Activated CD4-positive, alpha-beta memory T cell treated with anti-CD3 and anti-CD28 coated beads, Interleukin-2, amount 10 ng/mL, durations not matched to agents 7 days and 5 days (primary cell): ENCODE results near the gene TTC27. TPM values are rescaled to one million over a fixed set of nuclear protein-coding genes. Genes with fewer than 3 reads are reported as not detected.
"Not testable (repeated sequence)": the region's sequence is repeated elsewhere in the genome, so short reads cannot be mapped to it uniquely, and the experiment has no call there.

Experiments used
- CTCF ChIA-PET: fragments of 350-600 bp; sonication (Branson Sonifier 250); formaldehyde crosslinking; loops from one replicate; lab custom pipeline; 2021; ENCODE audit warnings: antibody characterized with exemption, inconsistent platforms; lab: Charles Lee
- POLR2A ChIA-PET: fragments of 350-600 bp; sonication (Branson Sonifier 250); formaldehyde crosslinking; loops from one replicate; lab custom pipeline; 2021; ENCODE audit warnings: antibody characterized with exemption; lab: Charles Lee
- DNase-seq: peaks from one replicate; pipeline ENCODE4 v3.0.0-alpha.2; 2020
- H3K27ac Mint-ChIP-seq: one replicate; pipeline ENCODE4 v1.8.0; 2021; ENCODE audit warnings: mild to moderate bottlenecking, mixed read lengths
- H3K27me3 Mint-ChIP-seq: one replicate; pipeline ENCODE4 v1.8.0; 2021; ENCODE audit warnings: mixed read lengths
- H3K36me3 Mint-ChIP-seq: one replicate; pipeline ENCODE4 v1.8.0; 2021; ENCODE audit warnings: low read depth, mixed read lengths
- H3K4me1 Mint-ChIP-seq: one replicate; pipeline ENCODE4 v1.8.0; 2021; ENCODE audit warnings: mixed read lengths
- H3K4me3 Mint-ChIP-seq: one replicate; pipeline ENCODE4 v1.8.0; 2021; ENCODE audit warnings: mild to moderate bottlenecking, mixed read lengths
- H3K9me3 Mint-ChIP-seq: one replicate; pipeline ENCODE4 v1.8.0; 2021; ENCODE audit warnings: mixed read lengths
- total RNA-seq, 2 experiments: library from RNA; stranded (reverse); gene quantifications; one replicate each; pipeline ENCODE4 v1.2.3, GENCODE V29; 2021

Gene TTC27
- total RNA-seq, 2 experiments from 2014 or later: 11.2 to 12.7 TPM

GRCh38 chr2:32863326-32863725 is 235.5 kb downstream of the TTC27 start:
- DNase-seq: no peak
- no peaks in the 10 kb centered on the region for H3K9me3 Mint-ChIP-seq
- POLR2A ChIA-PET: no interaction called here
- no peak overlapping the region for H3K27ac Mint-ChIP-seq
- H3K36me3 Mint-ChIP-seq: no peaks in the 10 kb centered on the region
- H3K4me3 Mint-ChIP-seq: no peak overlapping the region
- peaks cover 6% of the 10 kb centered on the region for H3K27me3 Mint-ChIP-seq
- CTCF ChIA-PET: interaction anchor here (1.3 kb wide), 1 partner anchor 11 kb away, joined by 3 read pairs; no protein-coding TSS in a partner anchor
- no peaks in the 10 kb centered on the region for H3K4me1 Mint-ChIP-seq

DNA sequence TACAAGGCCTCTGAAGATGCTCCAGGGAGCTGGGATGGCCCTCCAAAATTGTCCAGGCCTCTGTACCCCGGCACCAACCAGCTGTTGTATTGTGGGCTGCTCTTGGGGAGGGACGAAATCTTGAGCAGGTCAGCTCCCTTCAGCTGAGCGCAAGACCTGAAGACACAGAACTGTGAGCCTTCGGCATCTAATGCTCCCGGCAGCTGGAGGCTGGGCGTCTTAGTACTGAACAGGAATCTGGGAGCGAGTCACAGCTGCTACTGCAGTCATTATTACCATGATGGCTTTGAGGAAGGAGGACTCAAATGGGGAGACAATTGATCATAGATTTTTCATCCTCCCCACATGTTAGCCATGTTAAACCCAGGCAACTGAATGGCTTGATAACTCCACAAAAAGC is 236.0 kb downstream of the TTC27 start:
- peaks cover 6% of the 10 kb centered on the region for H3K27me3 Mint-ChIP-seq
- no peak overlapping the region for H3K4me3 Mint-ChIP-seq
- DNase-seq: no peak
- no peaks in the 10 kb centered on the region for H3K9me3 Mint-ChIP-seq
- ChIA-PET POLR2A (no interaction called here), CTCF (interaction anchor here (1.3 kb wide), 1 partner anchor 11 kb away, joined by 3 read pairs; no protein-coding TSS in a partner anchor)
- no peaks in the 10 kb centered on the region for H3K4me1 Mint-ChIP-seq
- H3K36me3 Mint-ChIP-seq: no peaks in the 10 kb centered on the region
- H3K27ac Mint-ChIP-seq: no peak overlapping the region

- DNase-seq: no peak
- POLR2A ChIA-PET: no interaction called here
- Mint-ChIP-seq H3K36me3 (no peaks in the 10 kb centered on the region), H3K4me1 (no peaks in the 10 kb centered on the region), H3K27ac (no peak overlapping the region), H3K27me3 (peaks cover 6% of the 10 kb centered on the region), H3K9me3 (no peaks in the 10 kb centered on the region), H3K4me3 (no peak overlapping the region)
- CTCF ChIA-PET: no interaction called here
These were observed 236.7 kb downstream of the TTC27 start for GRCh38 chr2:32864334-32865111.

- H3K4me1 Mint-ChIP-seq: no peaks in the 10 kb centered on the region
- POLR2A ChIA-PET: no interaction called here
- peaks cover 5% of the 10 kb centered on the region for H3K27me3 Mint-ChIP-seq
- no peak overlapping the region for H3K27ac Mint-ChIP-seq
- no peaks in the 10 kb centered on the region for H3K9me3 Mint-ChIP-seq
- H3K4me3 Mint-ChIP-seq: no peak overlapping the region
- no peak for DNase-seq
- CTCF ChIA-PET: no interaction called here
- H3K36me3 Mint-ChIP-seq: no peaks in the 10 kb centered on the region
These were observed 237.7 kb downstream of the TTC27 start for GRCh38 chr2:32865399-32866068.

DNA sequence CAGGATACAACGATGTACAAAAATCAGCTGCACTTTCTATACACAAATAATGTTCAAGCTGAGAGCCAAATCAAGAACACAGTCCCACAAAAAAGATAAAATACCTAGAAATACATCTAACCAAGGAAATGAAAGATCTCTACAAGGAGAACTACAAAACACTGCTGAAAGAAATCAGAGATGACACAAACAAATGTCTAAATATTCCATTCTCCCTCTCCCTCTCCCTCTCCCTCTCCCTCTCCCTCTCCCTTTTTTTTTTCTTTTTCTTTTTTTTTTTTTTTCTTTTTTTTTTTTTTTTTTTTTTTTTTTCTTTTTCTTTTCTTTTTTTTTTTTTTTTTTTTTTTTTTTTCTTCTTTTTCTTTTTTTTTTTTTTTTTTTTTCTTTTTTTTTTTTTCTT is 238.6 kb downstream of the TTC27 start:
- H3K36me3 Mint-ChIP-seq, H3K27ac Mint-ChIP-seq, H3K4me1 Mint-ChIP-seq, DNase-seq, CTCF ChIA-PET, H3K4me3 Mint-ChIP-seq, H3K9me3 Mint-ChIP-seq, H3K27me3 Mint-ChIP-seq, POLR2A ChIA-PET: not testable (repeated sequence)
